ENCODE data around the gene WAPL. TPM values are rescaled to one million over a fixed set of nuclear protein-coding genes. Genes with fewer than 3 reads are reported as not detected.
"Not testable (repeated sequence)": the region's sequence is repeated elsewhere in the genome, so short reads cannot be mapped to it uniquely, and the experiment has no call there.

The WAPL gene
- total RNA-seq, 2 experiments from 2014 or later: 30.2 to 33.5 TPM

- Mint-ChIP-seq H3K4me3 (no peak overlapping the region), H3K27ac (no peak overlapping the region), H3K4me1 (ENCODE audit: low read depth) (peaks cover 26% of the 10 kb centered on the region), H3K36me3 (ENCODE audit: low read depth) (no peaks in the 10 kb centered on the region), H3K27me3 (ENCODE audit: low read depth) (no peaks in the 10 kb centered on the region), H3K9me3 (peaks cover 3% of the 10 kb centered on the region)
- DNase-seq: peak; percentile 25
- intact Hi-C loops (cut with micrococcal nuclease): loop anchor here (2.0 kb wide), 1 partner anchor 46 kb away; no protein-coding TSS in a partner anchor
- CTCF ChIA-PET: no interaction called here
Observed at GRCh38 chr10:86538547-86538946, 17.0 kb upstream of the WAPL start.

- peaks cover 26% of the 10 kb centered on the region for H3K4me1 Mint-ChIP-seq (ENCODE audit: low read depth)
- intact Hi-C loops (cut with micrococcal nuclease): loop anchor here (2.0 kb wide), 1 partner anchor 47 kb away; no protein-coding TSS in a partner anchor
- CTCF ChIA-PET: interaction anchor here (0.6 to 1.0 kb wide), 2 partner anchors 47 to 140 kb away, joined by 3 to 5 read pairs; no protein-coding TSS in a partner anchor
- DNase-seq; H3K9me3 Mint-ChIP-seq; H3K27me3 Mint-ChIP-seq (ENCODE audit: low read depth); H3K4me3 Mint-ChIP-seq; H3K36me3 Mint-ChIP-seq (ENCODE audit: low read depth); H3K27ac Mint-ChIP-seq: not testable (repeated sequence)
Observed at GRCh38 chr10:86538040-86538439, 16.4 kb upstream of the WAPL start.

- Mint-ChIP-seq H3K36me3 (ENCODE audit: low read depth) (no peaks in the 10 kb centered on the region), H3K4me1 (ENCODE audit: low read depth) (peaks cover 26% of the 10 kb centered on the region), H3K27me3 (ENCODE audit: low read depth) (no peaks in the 10 kb centered on the region), H3K9me3 (peaks cover 3% of the 10 kb centered on the region), H3K27ac (peak overlapping the region; percentile 66), H3K4me3 (peak overlapping the region; percentile 70)
- intact Hi-C loops (cut with micrococcal nuclease): loop anchor here (1.0 to 2.0 kb wide), 2 partner anchors 16 to 136 kb away; partner anchors contain the start of gene WAPL
- CTCF ChIA-PET: interaction anchor here (1.9 kb wide), 1 partner anchor 136 kb away, joined by 12 read pairs; no protein-coding TSS in a partner anchor
- DNase-seq: peak; percentile 60
Observed at GRCh38 chr10:86536294-86536861, 14.8 kb upstream of the WAPL start.

GRCh38 chr10:86535132-86535882 is 13.7 kb upstream of the WAPL start:
- no peaks in the 10 kb centered on the region for H3K36me3 Mint-ChIP-seq (ENCODE audit: low read depth)
- peaks cover 3% of the 10 kb centered on the region for H3K9me3 Mint-ChIP-seq
- CTCF ChIA-PET: interaction anchor here (0.5 to 1.9 kb wide), 4 partner anchors 8 to 135 kb away, joined by 3 to 12 read pairs (median 4); no protein-coding TSS in a partner anchor
- peak; percentile 34 for DNase-seq
- H3K4me1 Mint-ChIP-seq (ENCODE audit: low read depth): peaks cover 26% of the 10 kb centered on the region
- no peaks in the 10 kb centered on the region for H3K27me3 Mint-ChIP-seq (ENCODE audit: low read depth)
- peak overlapping the region; percentile 66 for H3K27ac Mint-ChIP-seq
- H3K4me3 Mint-ChIP-seq: peak overlapping the region; percentile 70
- intact Hi-C loops (cut with micrococcal nuclease): no loop called here

- CTCF ChIA-PET: no interaction called here
- no peak overlapping the region for H3K27ac Mint-ChIP-seq
Observed at GRCh38 chr10:86533328-86533727, 11.7 kb upstream of the WAPL start.

GRCh38 chr10:86528736-86529135 is 7.1 kb upstream of the WAPL start:
- peaks cover 12% of the 10 kb centered on the region for H3K4me1 Mint-ChIP-seq (ENCODE audit: low read depth)
- H3K4me3 Mint-ChIP-seq; CTCF ChIA-PET; H3K27me3 Mint-ChIP-seq (ENCODE audit: low read depth); H3K36me3 Mint-ChIP-seq (ENCODE audit: low read depth); DNase-seq; intact Hi-C loops (cut with micrococcal nuclease); H3K9me3 Mint-ChIP-seq; H3K27ac Mint-ChIP-seq: not testable (repeated sequence)

More at GRCh38 chr10:86533328-86533727, 11.7 kb upstream of the WAPL start:
- peaks cover 1% of the 10 kb centered on the region for H3K9me3 Mint-ChIP-seq
- intact Hi-C loops (cut with micrococcal nuclease): no loop called here
- H3K36me3 Mint-ChIP-seq (ENCODE audit: low read depth): no peaks in the 10 kb centered on the region
- H3K27me3 Mint-ChIP-seq (ENCODE audit: low read depth): no peaks in the 10 kb centered on the region
- DNase-seq: no peak
- H3K4me3 Mint-ChIP-seq: no peak overlapping the region
- H3K4me1 Mint-ChIP-seq (ENCODE audit: low read depth): peaks cover 11% of the 10 kb centered on the region

GRCh38 chr10:86526606-86527005 is 5.0 kb upstream of the WAPL start:
- no peaks in the 10 kb centered on the region for H3K36me3 Mint-ChIP-seq (ENCODE audit: low read depth)
- no peaks in the 10 kb centered on the region for H3K9me3 Mint-ChIP-seq
- DNase-seq: no peak
- no peaks in the 10 kb centered on the region for H3K27me3 Mint-ChIP-seq (ENCODE audit: low read depth)
- H3K27ac Mint-ChIP-seq: no peak overlapping the region
- CTCF ChIA-PET: no interaction called here
- H3K4me3 Mint-ChIP-seq: no peak overlapping the region
- intact Hi-C loops (cut with micrococcal nuclease): no loop called here
- peaks cover 27% of the 10 kb centered on the region for H3K4me1 Mint-ChIP-seq (ENCODE audit: low read depth)

GRCh38 chr10:86525713-86526112 is 4.1 kb upstream of the WAPL start:
- H3K36me3 Mint-ChIP-seq (ENCODE audit: low read depth); DNase-seq; H3K4me3 Mint-ChIP-seq; intact Hi-C loops (cut with micrococcal nuclease); CTCF ChIA-PET; H3K27ac Mint-ChIP-seq; H3K9me3 Mint-ChIP-seq; H3K27me3 Mint-ChIP-seq (ENCODE audit: low read depth): not testable (repeated sequence)
- peaks cover 29% of the 10 kb centered on the region for H3K4me1 Mint-ChIP-seq (ENCODE audit: low read depth)

GRCh38 chr10:86524225-86524962 is 2.8 kb upstream of the WAPL start:
- Mint-ChIP-seq H3K4me3 (no peak overlapping the region), H3K36me3 (ENCODE audit: low read depth) (peaks cover 3% of the 10 kb centered on the region), H3K4me1 (ENCODE audit: low read depth) (peaks cover 39% of the 10 kb centered on the region), H3K27me3 (ENCODE audit: low read depth) (no peaks in the 10 kb centered on the region), H3K9me3 (no peaks in the 10 kb centered on the region), H3K27ac (no peak overlapping the region)
- no peak for DNase-seq
- intact Hi-C loops (cut with micrococcal nuclease): loop anchor here (5.0 kb wide), 2 partner anchors 188 to 448 kb away; no protein-coding TSS in a partner anchor
- CTCF ChIA-PET: no interaction called here

GRCh38 chr10:86523348-86523747 is 1.8 kb upstream of the WAPL start:
- H3K27ac Mint-ChIP-seq: no peak overlapping the region
- peaks cover 3% of the 10 kb centered on the region for H3K36me3 Mint-ChIP-seq (ENCODE audit: low read depth)
- no peaks in the 10 kb centered on the region for H3K9me3 Mint-ChIP-seq
- intact Hi-C loops (cut with micrococcal nuclease): loop anchor here (1.0 to 5.0 kb wide), 3 partner anchors 62 to 449 kb away; no protein-coding TSS in a partner anchor
- no peaks in the 10 kb centered on the region for H3K27me3 Mint-ChIP-seq (ENCODE audit: low read depth)
- CTCF ChIA-PET: no interaction called here
- H3K4me1 Mint-ChIP-seq (ENCODE audit: low read depth): peaks cover 46% of the 10 kb centered on the region
- DNase-seq: no peak
- peak overlapping the region; percentile 99 for H3K4me3 Mint-ChIP-seq

- Mint-ChIP-seq H3K9me3 (no peaks in the 10 kb centered on the region), H3K4me1 (ENCODE audit: low read depth) (peaks cover 53% of the 10 kb centered on the region), H3K36me3 (ENCODE audit: low read depth) (peaks cover 5% of the 10 kb centered on the region), H3K4me3 (peak overlapping the region; percentile 99), H3K27me3 (ENCODE audit: low read depth) (no peaks in the 10 kb centered on the region), H3K27ac (peak overlapping the region; percentile 89)
- intact Hi-C loops (cut with micrococcal nuclease): loop anchor here (5.0 kb wide), 2 partner anchors 190 to 450 kb away; no protein-coding TSS in a partner anchor
- CTCF ChIA-PET: interaction anchor here (1.6 to 2.3 kb wide), 2 partner anchors 62 to 122 kb away, joined by 6 to 14 read pairs; no protein-coding TSS in a partner anchor
- DNase-seq: no peak
Observed at GRCh38 chr10:86522510-86522855, 891 bp upstream of the WAPL start.
